OCI-LY7 (cell line): ENCODE results near the gene FBXO2.

Source experiments
- CTCF ChIP-seq: fragments of 200-600 bp; sonication (generic); conservative IDR thresholded peaks from 2 replicates; pipeline ENCODE4 v1.5.1; 2014; ENCODE audit warnings: mild to moderate bottlenecking, antibody characterized with exemption, low read length, moderate library complexity, mixed read lengths
- EZH2phosphoT487 ChIP-seq: fragments of 200-600 bp; sonication (generic); IDR thresholded peaks from 2 replicates; pipeline ENCODE4 v1.6.1; 2018; ENCODE audit warnings: low read depth, borderline replicate concordance, mild to moderate bottlenecking, mixed run types, antibody characterized with exemption, low read length, moderate library complexity, mixed read lengths

GRCh38 chr1:11649237-11649623, 5.0 kb downstream of the FBXO2 start:
- TF ChIP-seq CTCF (no peak), EZH2phosphoT487 (no peak)
